WTC11 (cell line): ENCODE data around the gene B2M.

ENCODE experiments used
- CTCF ChIP-seq: fragments of 200-600 bp; IDR thresholded peaks from 2 replicates; pipeline ENCODE4 v1.8.0; 2022; ENCODE audit warnings: antibody characterized with exemption
- PRDM15 ChIP-seq: sonication (generic); formaldehyde crosslinking; IDR thresholded peaks from 2 replicates; pipeline ENCODE4 v1.8.0; 2022; ENCODE audit warnings: missing genetic modification reagents

- TF ChIP-seq PRDM15 (no peak), CTCF (no peak)
Observed at GRCh38 chr15:44710236-44711095, 851 bp upstream of the B2M start.
